B cell (primary cell): ENCODE data around the gene RGS7. TPM values are rescaled to one million over a fixed set of nuclear protein-coding genes. Genes with fewer than 3 reads are reported as not detected.

Source experiments
- ATAC-seq: fragments of 200-7000 bp; cut with Tn5 transposase; one replicate; pipeline ENCODE4 v1.10.0; 2021; ENCODE audit warnings: low read depth, mild to moderate bottlenecking, moderate number of reproducible peaks, moderate library complexity
- CTCF ChIA-PET: fragments of 350-600 bp; sonication (Branson Sonifier 250); formaldehyde crosslinking; loops from one replicate; lab custom pipeline; 2021; ENCODE audit warnings: antibody characterized with exemption, inconsistent platforms; lab: Charles Lee
- POLR2A ChIA-PET: fragments of 350-600 bp; sonication (Branson Sonifier 250); formaldehyde crosslinking; loops from one replicate; lab custom pipeline; 2021; ENCODE audit warnings: antibody characterized with exemption; lab: Charles Lee
- DNase-seq: peaks from one replicate; pipeline ENCODE4 v3.0.0; 2013
- H2AFZ ChIP-seq: 2 replicates; pipeline ENCODE4 v1.6.1; 2012; ENCODE audit warnings: mild to moderate bottlenecking, low read depth, low read length; ENCODE audit not compliant: insufficient read depth, poor library complexity, severe bottlenecking
- H3K27ac ChIP-seq, 2 donors: 1 replicate in 1 of 2; 2 replicates in 1 of 2; pipeline ENCODE4 v1.5.1; 2012 to 2013; ENCODE audit warnings: low read length in 2 of 2, mild to moderate bottlenecking in 2 of 2, moderate library complexity in 1 of 2
- H3K27me3 ChIP-seq, 4 experiments: fragments of 200-600 bp in 1 of 4; sonication (generic) in 1 of 4; replicated peaks in 1 of 4; 1 replicate in 2 of 4; 2 replicates in 2 of 4; pipeline versions ENCODE4 v1.6.1 to v1.7.0; 2013 to 2016; ENCODE audit warnings: low read length in 3 of 4, mild to moderate bottlenecking in 2 of 4, mixed read lengths in 1 of 4, moderate library complexity in 1 of 4; ENCODE audit not compliant: insufficient read depth in 4 of 4, control insufficient read depth in 3 of 4; ENCODE audit errors: control extremely low read depth in 1 of 4
- H3K36me3 ChIP-seq, 2 experiments: replicated peaks in 1 of 2; 1 replicate in 1 of 2; 2 replicates in 1 of 2; pipeline versions ENCODE4 v1.6.1 to v1.7.1; 2013; ENCODE audit warnings: low read length in 1 of 2; ENCODE audit not compliant: insufficient read depth in 2 of 2, control insufficient read depth in 1 of 2; ENCODE audit errors: control extremely low read depth in 1 of 2, extremely low read depth in 1 of 2
- H3K4me1 ChIP-seq, 2 donors: fragments of 200-600 bp in 1 of 2; sonication (generic) in 1 of 2; 1 replicate in 1 of 2; 2 replicates in 1 of 2; pipeline versions ENCODE4 v1.5.1 to v1.6.1; 2013 to 2017; ENCODE audit warnings: low read length in 2 of 2; ENCODE audit not compliant: control insufficient read depth in 2 of 2, insufficient read depth in 2 of 2
- H3K4me2 ChIP-seq: replicated peaks from 2 replicates; pipeline ENCODE3; 2012; ENCODE audit warnings: mild to moderate bottlenecking, low read depth, low read length; ENCODE audit not compliant: poor library complexity, severe bottlenecking
- H3K4me3 ChIP-seq, 5 experiments: fragments of 200-600 bp in 1 of 5; sonication (generic) in 1 of 5; 1 replicate in 3 of 5; 2 replicates in 2 of 5; pipeline versions ENCODE4 v1.5.1 to v1.7.0; 2011 to 2016; ENCODE audit warnings: low read length in 4 of 5, mild to moderate bottlenecking in 4 of 5, low read depth in 2 of 5, control low read depth in 1 of 5, moderate library complexity in 1 of 5; ENCODE audit not compliant: insufficient read depth in 1 of 5; ENCODE audit errors: control extremely low read depth in 1 of 5, extremely low read depth in 1 of 5
- H3K79me2 ChIP-seq: fragments of 200-600 bp; sonication (generic); one replicate; pipeline ENCODE4 v1.6.0; 2016; ENCODE audit warnings: low read length; ENCODE audit not compliant: control insufficient read depth, insufficient read depth
- H3K9ac ChIP-seq: fragments of 200-600 bp; sonication (generic); 2 replicates; pipeline ENCODE4 v1.6.1; 2017; ENCODE audit warnings: mild to moderate bottlenecking, low read length, moderate library complexity
- H3K9me3 ChIP-seq, 3 donors: one replicate each; pipeline versions ENCODE4 v1.6.1 to v1.7.1; 2013; ENCODE audit warnings: low read length in 2 of 3; ENCODE audit not compliant: control insufficient read depth in 2 of 3, insufficient read depth in 1 of 3; ENCODE audit errors: control extremely low read depth in 1 of 3
- H4K20me1 ChIP-seq: 2 replicates; pipeline ENCODE4 v1.6.0; 2012; ENCODE audit warnings: mild to moderate bottlenecking, low read length; ENCODE audit not compliant: insufficient read depth, control insufficient read depth, poor library complexity, severe bottlenecking
- H3K27ac Mint-ChIP-seq: one replicate; pipeline ENCODE4 v1.8.0; 2021; ENCODE audit warnings: mixed read lengths
- H3K27me3 Mint-ChIP-seq: one replicate; pipeline ENCODE4 v1.8.0; 2021; ENCODE audit warnings: mixed read lengths
- H3K4me1 Mint-ChIP-seq: one replicate; pipeline ENCODE4 v1.8.0; 2021; ENCODE audit warnings: mixed read lengths
- H3K4me3 Mint-ChIP-seq: one replicate; pipeline ENCODE4 v1.8.0; 2021; ENCODE audit warnings: mixed read lengths
- H3K9me3 Mint-ChIP-seq: one replicate; pipeline ENCODE4 v1.8.0; 2022; ENCODE audit warnings: mixed read lengths; ENCODE audit not compliant: insufficient read depth
- CTCF ChIP-seq: fragments of 200-600 bp; IDR thresholded peaks from one replicate; pipeline ENCODE4 v1.8.0; 2022; ENCODE audit warnings: antibody characterized with exemption, mild to moderate bottlenecking
- EZH2 ChIP-seq: IDR thresholded peaks from 2 replicates; pipeline ENCODE4 v1.6.1; 2012; ENCODE audit warnings: borderline replicate concordance, low read depth, mild to moderate bottlenecking, moderate library complexity, low read length; ENCODE audit not compliant: insufficient read depth, poor library complexity, severe bottlenecking
- WGBS: methylation state at CpG from one replicate; pipeline ENCODE4 v1.1.5; 2013; ENCODE audit warnings: missing lambda C conversion rate; ENCODE audit not compliant: insufficient coverage; 5-methylcytosine and 5-hydroxymethylcytosine counted together
- intact Hi-C: fragments of 100-400 bp; cut with micrococcal nuclease; formaldehyde crosslinking; loops from one replicate; pipeline ENCODE4 v1.10.0; 2022
- polyA plus RNA-seq: library from polyadenylated mRNA; depleted of rRNA; stranded (reverse); fragments of >200 nt; gene quantifications from 2 replicates; pipeline ENCODE4 v1.2.3, GENCODE V29; 2012
- total RNA-seq, 2 donors: library from RNA; stranded (reverse); fragments of 120-200 nt in 1 of 2; gene quantifications; 1 replicate in 1 of 2; 2 replicates in 1 of 2; pipeline versions ENCODE4 v1.2.3 to v1.2.4, GENCODE V29; 2013 to 2022

The RGS7 gene
- total and polyA plus RNA-seq, 2 donors (not counting 1 experiment from before 2014, with no cell fraction given), result 0.15 to 1.8 TPM

- Histone ChIP-seq H3K36me3 (no peaks in the 10 kb centered on the region), H3K27me3 (no peaks in the 10 kb centered on the region), H3K9me3 (peaks cover 0 to 13% (median 0%) of the 10 kb centered on the region in 3 donors), H3K9ac (no peak overlapping the region), H3K4me2 (no peak overlapping the region), H3K4me1 (no peaks in the 10 kb centered on the region), H3K79me2 (no peaks in the 10 kb centered on the region), H4K20me1 (no peaks in the 10 kb centered on the region), H3K4me3 (no peak overlapping the region), H2AFZ (no peak overlapping the region), H3K27ac (no peak overlapping the region)
- H3K27ac Mint-ChIP-seq, result no peak overlapping the region
- DNase-seq (no peak), ATAC-seq (no peak)
- POLR2A ChIA-PET, result no interaction called here
- CTCF ChIA-PET, result no interaction called here
- no peaks in the 10 kb centered on the region for H3K27me3 Mint-ChIP-seq
- H3K4me3 Mint-ChIP-seq, result no peak overlapping the region
- H3K4me1 Mint-ChIP-seq, result no peaks in the 10 kb centered on the region
- WGBS, result 97% methylated on average over 31 of the region's 31 CpGs
- peaks cover 7% of the 10 kb centered on the region for H3K9me3 Mint-ChIP-seq
- TF ChIP-seq CTCF (no peak), EZH2 (no peak)
- intact Hi-C loops, result no loop called here
Measured at GRCh38 chr1:240823357-240823756, 533.6 kb downstream of the RGS7 start.

GRCh38 chr1:240821925-240822324 lies 535.1 kb downstream of the RGS7 start:
- Histone ChIP-seq H3K27me3 (no peaks in the 10 kb centered on the region), H3K36me3 (no peaks in the 10 kb centered on the region), H3K9ac (no peak overlapping the region), H3K4me3 (no peak overlapping the region), H3K9me3 (peaks cover 0 to 13% (median 0%) of the 10 kb centered on the region in 3 donors), H3K4me1 (no peaks in the 10 kb centered on the region), H3K27ac (no peak overlapping the region), H3K4me2 (no peak overlapping the region), H3K79me2 (no peaks in the 10 kb centered on the region), H2AFZ (no peak overlapping the region), H4K20me1 (no peaks in the 10 kb centered on the region)
- H3K9me3 Mint-ChIP-seq, result peaks cover 7% of the 10 kb centered on the region
- H3K4me3 Mint-ChIP-seq, result no peak overlapping the region
- intact Hi-C loops, result no loop called here
- no peaks in the 10 kb centered on the region for H3K27me3 Mint-ChIP-seq
- TF ChIP-seq EZH2, result no peak
- TF ChIP-seq CTCF, result no peak
- POLR2A ChIA-PET, result no interaction called here
- no peaks in the 10 kb centered on the region for H3K4me1 Mint-ChIP-seq
- WGBS, result no CpG with 5 or more reads among the region's 2 CpGs
- no peak for ATAC-seq
- no peak for DNase-seq
- no peak overlapping the region for H3K27ac Mint-ChIP-seq
- CTCF ChIA-PET, result no interaction called here
